OCI-LY1 (cell line): ENCODE measurements around the gene MBD3L2B.
"Not testable (repeated sequence)": the region's sequence is repeated elsewhere in the genome, so short reads cannot be mapped to it uniquely, and the experiment has no call there.

Experiments
- H2AFZ ChIP-seq: fragments of 200-600 bp; sonication (generic), shearing (Covaris generic); 2 replicates; pipeline ENCODE4 v1.6.0; 2014; ENCODE audit warnings: antibody characterized with exemption, mild to moderate bottlenecking, low read length
- H3F3A ChIP-seq: fragments of 200-600 bp; sonication (generic), shearing (Covaris generic); 2 replicates; pipeline ENCODE4 v1.6.0; 2014; ENCODE audit warnings: mild to moderate bottlenecking, antibody characterized with exemption, low read length, moderate library complexity; ENCODE audit not compliant: insufficient read depth
- H3K27ac ChIP-seq: fragments of 200-600 bp; sonication (generic); 2 replicates; pipeline ENCODE4 v1.5.1; 2014; ENCODE audit warnings: low read length, mixed run types, mild to moderate bottlenecking, low read depth; ENCODE audit not compliant: poor library complexity, severe bottlenecking
- H3K27me3 ChIP-seq: fragments of 200-600 bp; sonication (generic); 2 replicates; pipeline ENCODE4 v1.6.0; 2014; ENCODE audit warnings: antibody characterized with exemption, mild to moderate bottlenecking, low read length, moderate library complexity; ENCODE audit not compliant: insufficient read depth
- H3K36me3 ChIP-seq: fragments of 200-600 bp; sonication (generic); 2 replicates; pipeline ENCODE4 v1.6.1; 2014; ENCODE audit warnings: mild to moderate bottlenecking, antibody characterized with exemption, low read length, moderate library complexity, mixed read lengths; ENCODE audit not compliant: insufficient read depth
- H3K4me1 ChIP-seq: fragments of 200-600 bp; sonication (generic); 2 replicates; pipeline ENCODE4 v1.5.1; 2014; ENCODE audit warnings: mild to moderate bottlenecking, low read length, moderate library complexity; ENCODE audit not compliant: insufficient read depth, severe bottlenecking
- H3K4me2 ChIP-seq: fragments of 200-600 bp; sonication (generic), shearing (Covaris generic); 2 replicates; pipeline ENCODE4 v1.6.1; 2014; ENCODE audit warnings: low read length
- H3K4me3 ChIP-seq: fragments of 200-600 bp; sonication (generic); 2 replicates; pipeline ENCODE4 v1.5.1; 2014; ENCODE audit warnings: low read length, low read depth, mild to moderate bottlenecking, mixed read lengths; ENCODE audit not compliant: poor library complexity, severe bottlenecking
- H3K79me2 ChIP-seq: fragments of 200-600 bp; shearing (Covaris generic); 2 replicates; pipeline ENCODE4 v1.6.1; 2016; ENCODE audit warnings: mixed run types, low read length, mixed read lengths; ENCODE audit not compliant: insufficient read depth
- H3K9ac ChIP-seq: fragments of 200-600 bp; sonication (generic), shearing (Covaris generic); 2 replicates; pipeline ENCODE4 v1.6.1; 2014; ENCODE audit warnings: mild to moderate bottlenecking, low read length, mixed read lengths
- H3K9me2 ChIP-seq: fragments of 200-600 bp; sonication (generic), shearing (Covaris generic); 2 replicates; pipeline ENCODE4 v1.6.1; 2014; ENCODE audit warnings: low read depth, mild to moderate bottlenecking, low read length, mixed read lengths
- H3K9me3 ChIP-seq: fragments of 200-600 bp; shearing (Covaris generic); 2 replicates; pipeline ENCODE4 v1.6.1; 2014; ENCODE audit warnings: low read length, mixed read lengths
- H4K20me1 ChIP-seq: fragments of 200-600 bp; sonication (generic), shearing (Covaris generic); 2 replicates; pipeline ENCODE4 v1.6.0; 2016; ENCODE audit warnings: mild to moderate bottlenecking, low read length; ENCODE audit not compliant: insufficient read depth
- EZH2 ChIP-seq: fragments of 200-600 bp; sonication (generic), shearing (Covaris generic); IDR thresholded peaks from 2 replicates; pipeline ENCODE4 v1.8.0; 2017; ENCODE audit warnings: borderline replicate concordance, mixed run types, mild to moderate bottlenecking, antibody characterized with exemption, low read length, moderate library complexity, mixed read lengths
- TF ChIP-seq, protein P1 (sequence below): fragments of 200-600 bp; sonication (generic), shearing (Covaris generic); IDR thresholded peaks from 2 replicates; pipeline ENCODE4 v1.5.1; 2017; ENCODE audit warnings: mild to moderate bottlenecking, antibody characterized with exemption, low read length, moderate library complexity, mixed read lengths

Gene MBD3L2B

DNA sequence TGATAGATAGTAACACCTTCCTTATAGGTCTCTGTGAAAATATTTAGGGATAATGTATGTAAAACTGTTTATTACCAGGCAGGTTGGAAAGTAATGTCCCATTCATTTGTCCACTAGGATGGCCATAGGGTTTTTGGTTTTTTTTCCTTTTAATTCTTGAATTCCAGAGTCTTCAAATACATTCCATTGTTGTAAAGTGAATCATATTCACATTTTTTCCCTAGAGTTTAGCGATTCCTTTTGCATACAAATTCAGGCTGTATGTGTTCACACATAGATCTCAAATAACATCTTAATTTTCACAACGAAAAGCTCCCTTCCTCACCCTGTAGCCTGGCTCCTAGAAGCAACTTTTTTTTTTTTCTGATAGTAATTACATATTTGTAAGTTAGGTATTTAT lies 46.5 kb upstream of the MBD3L2B start:
- Histone ChIP-seq H3K4me1 (peaks cover 12% of the 10 kb centered on the region), H3F3A (no peaks in the 10 kb centered on the region), H3K9me2 (no peaks in the 10 kb centered on the region), H3K9me3 (no peaks in the 10 kb centered on the region), H3K79me2 (peaks cover 11% of the 10 kb centered on the region), H3K27me3 (no peaks in the 10 kb centered on the region), H3K27ac (no peak overlapping the region), H3K36me3 (peaks cover 16% of the 10 kb centered on the region), H2AFZ (no peak overlapping the region), H3K4me2 (no peak overlapping the region), H4K20me1 (no peaks in the 10 kb centered on the region), H3K9ac (no peak overlapping the region), H3K4me3 (no peak overlapping the region)
- TF ChIP-seq, protein P1, sequence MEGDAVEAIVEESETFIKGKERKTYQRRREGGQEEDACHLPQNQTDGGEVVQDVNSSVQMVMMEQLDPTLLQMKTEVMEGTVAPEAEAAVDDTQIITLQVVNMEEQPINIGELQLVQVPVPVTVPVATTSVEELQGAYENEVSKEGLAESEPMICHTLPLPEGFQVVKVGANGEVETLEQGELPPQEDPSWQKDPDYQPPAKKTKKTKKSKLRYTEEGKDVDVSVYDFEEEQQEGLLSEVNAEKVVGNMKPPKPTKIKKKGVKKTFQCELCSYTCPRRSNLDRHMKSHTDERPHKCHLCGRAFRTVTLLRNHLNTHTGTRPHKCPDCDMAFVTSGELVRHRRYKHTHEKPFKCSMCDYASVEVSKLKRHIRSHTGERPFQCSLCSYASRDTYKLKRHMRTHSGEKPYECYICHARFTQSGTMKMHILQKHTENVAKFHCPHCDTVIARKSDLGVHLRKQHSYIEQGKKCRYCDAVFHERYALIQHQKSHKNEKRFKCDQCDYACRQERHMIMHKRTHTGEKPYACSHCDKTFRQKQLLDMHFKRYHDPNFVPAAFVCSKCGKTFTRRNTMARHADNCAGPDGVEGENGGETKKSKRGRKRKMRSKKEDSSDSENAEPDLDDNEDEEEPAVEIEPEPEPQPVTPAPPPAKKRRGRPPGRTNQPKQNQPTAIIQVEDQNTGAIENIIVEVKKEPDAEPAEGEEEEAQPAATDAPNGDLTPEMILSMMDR, result no peak
- TF ChIP-seq EZH2, result no peak

DNA sequence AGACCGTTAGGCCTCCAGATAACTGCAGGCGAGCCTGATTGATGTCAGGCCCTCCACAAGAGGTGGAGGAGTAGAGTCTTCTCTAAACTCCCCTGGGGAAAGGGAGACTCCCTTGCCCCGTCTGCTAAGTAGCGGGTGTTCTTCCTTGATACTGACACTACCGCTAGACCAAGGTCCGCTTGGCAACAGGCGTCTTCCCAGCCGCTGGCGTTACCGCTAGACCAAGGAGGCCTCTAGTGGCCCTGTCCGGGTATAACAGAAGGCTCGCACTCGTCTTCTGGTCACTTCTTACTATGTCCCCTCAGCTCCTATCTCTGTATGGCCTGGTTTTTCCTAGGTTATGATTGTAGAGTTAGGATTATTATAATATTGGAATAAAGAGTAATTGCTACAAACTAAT lies 45.9 kb upstream of the MBD3L2B start:
- TF ChIP-seq, protein P1, result peak; percentile 25
- H3K9me2 ChIP-seq, H4K20me1 ChIP-seq, H3K36me3 ChIP-seq, H3K9me3 ChIP-seq, H3K4me3 ChIP-seq, H3K4me2 ChIP-seq, H3K9ac ChIP-seq, H3K27me3 ChIP-seq, H3F3A ChIP-seq, H3K27ac ChIP-seq, H2AFZ ChIP-seq: not testable (repeated sequence)
- Histone ChIP-seq H3K4me1 (peaks cover 12% of the 10 kb centered on the region), H3K79me2 (peaks cover 11% of the 10 kb centered on the region)

DNA sequence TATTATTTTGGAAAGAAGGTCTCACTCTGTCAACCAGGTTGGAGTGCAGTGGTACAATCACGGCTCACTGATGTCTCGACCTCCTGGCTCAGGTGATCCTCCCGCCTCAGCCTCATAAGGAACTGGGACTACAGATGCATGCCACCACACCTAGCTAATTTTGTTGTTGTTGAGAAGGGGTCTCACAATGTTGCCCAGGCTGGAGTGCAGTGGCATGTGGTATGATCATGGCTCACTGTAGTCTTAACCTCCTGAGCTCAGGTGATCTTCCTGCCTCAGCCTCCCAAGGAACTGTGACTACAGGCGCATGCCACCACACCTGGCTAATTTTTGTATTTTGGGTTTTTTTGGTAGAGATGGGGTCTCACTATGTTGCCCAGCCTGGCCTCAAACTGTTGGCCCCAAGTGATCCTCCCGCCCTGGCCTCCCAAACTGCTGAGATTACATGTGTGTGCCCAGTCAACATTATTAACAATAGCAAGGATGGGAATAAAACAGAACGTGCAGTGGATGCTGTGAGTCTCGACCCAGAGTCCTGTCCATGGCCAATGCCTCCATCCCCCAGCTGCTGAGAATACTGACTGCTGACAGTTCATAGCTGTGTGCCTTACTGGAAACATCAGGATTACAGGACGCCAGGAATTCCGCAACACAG lies 42.7 kb upstream of the MBD3L2B start:
- H3K79me2 ChIP-seq, result no peaks in the 10 kb centered on the region
- H2AFZ ChIP-seq, result no peak overlapping the region
- H3F3A ChIP-seq, result no peaks in the 10 kb centered on the region
- no peaks in the 10 kb centered on the region for H3K9me2 ChIP-seq
- H3K36me3 ChIP-seq, result no peaks in the 10 kb centered on the region
- H3K4me3 ChIP-seq, result no peak overlapping the region
- H4K20me1 ChIP-seq, result no peaks in the 10 kb centered on the region
- TF ChIP-seq EZH2, result no peak
- TF ChIP-seq, protein P1, result no peak
- no peak overlapping the region for H3K9ac ChIP-seq
- H3K27me3 ChIP-seq, result no peaks in the 10 kb centered on the region
- peaks cover 4% of the 10 kb centered on the region for H3K4me1 ChIP-seq
- H3K9me3 ChIP-seq, result no peaks in the 10 kb centered on the region
- no peak overlapping the region for H3K27ac ChIP-seq
- H3K4me2 ChIP-seq, result no peak overlapping the region
